Dermis lymphatic vessel endothelial cell (primary cell): ENCODE measurements around the gene VN1R4. TPM values are rescaled to one million over a fixed set of nuclear protein-coding genes. Genes with fewer than 3 reads are reported as not detected.

Source experiments
- total RNA-seq: library from RNA; depleted of rRNA; stranded (reverse); fragments of >200 nt; gene quantifications from 2 replicates; pipeline ENCODE4 v1.2.1, GENCODE V29; 2014

The VN1R4 gene, protein sequence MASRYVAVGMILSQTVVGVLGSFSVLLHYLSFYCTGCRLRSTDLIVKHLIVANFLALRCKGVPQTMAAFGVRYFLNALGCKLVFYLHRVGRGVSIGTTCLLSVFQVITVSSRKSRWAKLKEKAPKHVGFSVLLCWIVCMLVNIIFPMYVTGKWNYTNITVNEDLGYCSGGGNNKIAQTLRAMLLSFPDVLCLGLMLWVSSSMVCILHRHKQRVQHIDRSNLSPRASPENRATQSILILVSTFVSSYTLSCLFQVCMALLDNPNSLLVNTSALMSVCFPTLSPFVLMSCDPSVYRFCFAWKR
- total RNA-seq = not detected in 2 replicates

DNA sequence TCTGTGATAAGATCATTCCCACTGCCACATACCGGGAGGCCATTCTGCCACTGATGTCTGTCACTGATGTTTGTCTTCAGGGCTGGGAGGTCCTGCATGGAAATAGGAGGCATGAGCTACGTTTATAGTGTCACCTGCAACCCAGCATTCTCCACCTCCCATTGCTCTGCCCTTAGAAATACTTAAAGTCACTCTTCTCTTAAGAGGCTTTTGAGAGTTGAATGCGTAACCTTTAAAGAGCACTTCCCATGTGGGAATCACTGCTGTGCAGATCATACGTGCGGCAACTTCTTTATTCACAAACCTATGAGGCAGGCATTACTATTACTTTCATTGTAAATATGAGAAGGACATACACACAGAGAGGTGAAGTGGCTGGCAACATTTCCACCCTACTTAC is at the start of gene VN1R4:
TSS of gene VN1R4 (minus strand) at position 101 of the 400 bp plus-strand sequence. CDS start at position 43, 58 bp downstream.

DNA sequence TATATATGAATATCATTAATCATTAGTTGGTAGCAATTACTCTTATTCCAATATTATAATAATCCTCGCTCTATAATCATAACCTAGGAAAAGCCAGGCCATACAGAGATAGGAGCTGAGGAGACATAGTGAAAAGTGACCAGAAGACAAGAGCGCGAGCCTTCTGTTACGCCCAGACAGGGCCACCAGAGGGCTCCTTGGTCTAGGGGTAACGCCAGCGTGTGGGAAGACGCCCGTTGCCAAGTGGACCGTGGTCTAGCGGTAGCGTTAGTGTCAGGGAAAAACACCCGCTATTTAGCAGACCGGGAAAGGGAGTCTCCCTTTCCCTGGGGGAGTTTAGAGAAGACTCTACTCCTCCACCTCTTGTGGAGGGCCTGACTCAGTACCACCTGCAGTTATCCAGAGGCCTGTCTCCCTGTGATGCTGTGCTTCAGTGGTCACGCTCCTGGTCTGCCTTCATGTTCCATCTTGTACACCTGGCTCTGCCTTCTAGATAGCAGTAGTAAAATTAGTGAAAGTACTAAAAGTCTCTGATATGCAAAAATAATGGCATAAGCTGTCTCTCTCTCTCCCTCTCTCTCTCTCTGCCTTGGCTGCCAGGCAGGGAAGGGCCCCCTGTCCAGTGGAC is 9.7 kb downstream of the VN1R4 start, which contains the start of gene VN1R2:
TSS of gene VN1R2 (plus strand) at position 578 of the 628 bp plus-strand sequence. CDS start 84 bp downstream, outside the sequence.

DNA sequence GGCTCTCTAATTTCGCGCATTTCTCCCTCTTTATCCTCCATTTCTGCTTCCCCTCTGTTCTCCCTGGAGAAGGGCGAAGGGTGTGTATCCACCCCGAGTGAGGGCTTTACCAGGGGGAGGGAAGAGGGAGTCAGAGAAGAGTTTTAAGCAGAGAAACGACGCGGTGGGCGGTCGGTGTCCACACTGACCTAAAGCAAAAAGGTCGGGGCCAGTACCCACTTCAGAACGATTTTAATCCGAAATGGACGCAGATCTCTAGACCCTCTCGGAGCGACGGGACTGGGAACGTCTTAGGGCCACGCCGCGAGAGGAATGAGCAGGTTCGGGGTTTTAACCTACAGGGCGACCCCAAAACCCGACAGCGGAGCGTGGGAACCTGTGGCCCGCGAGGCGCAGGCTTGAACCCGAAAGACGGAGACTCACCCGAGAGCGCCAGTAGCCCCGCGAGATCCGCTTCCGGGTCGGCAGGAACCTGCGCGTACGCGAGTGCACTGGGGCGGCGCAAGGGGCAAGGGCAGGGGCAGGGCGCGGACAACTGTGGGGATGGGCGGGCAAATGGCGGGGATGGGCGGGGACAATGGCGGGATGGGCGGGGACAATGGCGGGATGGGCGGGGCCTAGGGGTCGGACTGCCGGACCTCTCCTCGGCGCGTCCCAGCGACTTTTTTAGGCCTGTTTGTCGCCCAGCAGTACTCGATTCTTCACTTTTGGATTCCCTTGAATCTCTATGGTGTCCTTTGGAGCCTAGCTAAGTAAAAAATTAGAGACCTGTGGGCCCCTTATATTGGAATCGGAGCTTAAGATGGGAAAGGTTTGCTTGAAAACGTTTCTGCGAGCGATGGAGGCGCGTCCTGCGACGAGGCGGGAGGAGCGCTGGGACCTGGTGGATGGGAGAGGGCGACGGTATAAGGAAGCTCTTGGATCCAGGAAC is 12.8 kb downstream of the VN1R4 start, which contains the start of gene ZNF677:
TSS of gene ZNF677 (minus strand) at position 463 of the 931 bp plus-strand sequence. CDS start 3,323 bp downstream, outside the sequence.

Other genes with a start within 250 kb of the VN1R4 start
- gene ERVV-2, start 223.0 kb downstream of the VN1R4 start, total RNA-seq = not detected in 2 replicates
- gene ZNF160, start 164.3 kb downstream of the VN1R4 start, total RNA-seq = 16.9 and 18.7 TPM in 2 replicates
- under 0.01 and 0.60 TPM in 2 replicates for gene ZNF415, start 134.8 kb downstream of the VN1R4 start, total RNA-seq
- 4.4 and 6.8 TPM in 2 replicates for gene ZNF347, start 108.7 kb downstream of the VN1R4 start, total RNA-seq
- 1.4 and 2.5 TPM in 2 replicates for gene ZNF665, start 74.4 kb downstream of the VN1R4 start, total RNA-seq
- 13.3 and 13.7 TPM in 2 replicates for gene ZNF677, start 12.8 kb downstream of the VN1R4 start, total RNA-seq
- not detected in 2 replicates for gene VN1R2, start 9.4 kb downstream of the VN1R4 start, total RNA-seq
- gene ZNF845, start 66.0 kb upstream of the VN1R4 start, total RNA-seq = 8.2 and 10.3 TPM in 2 replicates
- 7.2 and 10.3 TPM in 2 replicates for gene ZNF525, start 98.0 kb upstream of the VN1R4 start, total RNA-seq
- 11.5 and 16.1 TPM in 2 replicates for gene ZNF765, start 127.4 kb upstream of the VN1R4 start, total RNA-seq
- gene ZNF761, start 164.3 kb upstream of the VN1R4 start, total RNA-seq = 6.9 and 9.4 TPM in 2 replicates
- gene ZNF813, start 200.0 kb upstream of the VN1R4 start, total RNA-seq = 4.4 and 7.3 TPM in 2 replicates